NOMO-1 (cell line): ENCODE results near the gene RBM4B.
A peak's percentile ranks its signal among the peaks of the same experiment; 100 is the strongest.

Source experiments
- DNase-seq, 2 experiments: peaks; one replicate each; lab custom pipeline; 2025; ENCODE audit not compliant: unreplicated experiment in 2 of 2; lab: John Stamatoyannopoulos, UW

The RBM4B gene

DNA sequence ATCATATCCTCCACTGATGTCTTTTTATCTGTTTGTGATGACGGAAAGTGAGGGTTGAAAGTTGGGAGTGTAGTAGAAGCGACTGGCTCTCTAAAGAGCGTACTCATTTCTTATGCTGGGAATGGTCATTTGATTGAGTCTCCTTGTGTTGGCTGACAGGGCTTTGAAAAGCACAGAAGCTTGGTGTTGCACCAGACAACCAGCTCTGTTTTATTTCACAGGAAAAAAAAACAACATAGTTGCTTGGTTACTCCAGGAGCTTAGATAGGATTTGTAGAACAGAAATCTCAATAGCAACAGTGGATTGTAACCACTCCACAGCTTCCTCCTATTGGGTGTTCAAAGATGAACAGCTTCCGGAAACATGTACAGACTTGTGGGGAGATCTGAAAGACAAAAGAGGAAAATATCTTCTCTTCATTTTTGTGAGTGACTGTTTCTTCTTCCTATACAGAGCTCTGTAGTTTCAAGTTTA, 58.6 kb downstream of the RBM4B start:
- DNase-seq, result peak; percentile 67 to 95

DNA sequence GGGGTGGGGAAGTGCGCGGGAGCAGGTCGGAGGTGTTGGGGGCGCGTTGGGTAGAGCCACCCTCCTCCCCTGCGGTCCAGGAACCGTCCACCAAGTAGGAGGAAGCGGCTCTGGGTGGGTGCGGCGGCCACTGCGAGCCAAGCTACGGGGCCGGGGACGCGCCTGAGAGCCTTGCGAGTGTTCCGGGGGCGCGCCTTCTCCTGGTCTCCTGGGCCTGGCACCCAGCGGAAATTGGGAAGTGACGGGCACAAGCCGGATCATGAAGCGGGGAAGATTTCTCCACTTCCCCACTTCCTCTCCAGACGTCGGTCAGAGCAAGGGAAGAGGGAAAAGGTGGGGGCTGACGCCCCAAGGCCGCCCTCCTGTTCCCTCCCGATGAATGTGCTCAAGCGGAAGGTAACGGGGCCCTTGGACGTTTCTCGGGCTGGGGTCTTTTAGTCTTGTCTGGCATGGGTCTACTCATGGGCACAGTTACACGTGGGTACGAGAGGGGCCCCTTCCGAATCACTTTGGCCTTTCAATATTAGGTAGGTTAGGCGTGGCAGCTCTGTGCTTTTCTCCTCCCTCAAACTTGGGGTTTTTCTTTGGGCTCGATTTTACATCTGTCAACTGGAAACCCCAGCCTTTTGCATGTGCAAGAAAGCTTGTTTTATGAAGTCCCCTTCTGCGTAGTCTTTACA, 60.4 kb downstream of the RBM4B start:
- peak in 1 of 2 experiments; percentile 51 for DNase-seq

DNA sequence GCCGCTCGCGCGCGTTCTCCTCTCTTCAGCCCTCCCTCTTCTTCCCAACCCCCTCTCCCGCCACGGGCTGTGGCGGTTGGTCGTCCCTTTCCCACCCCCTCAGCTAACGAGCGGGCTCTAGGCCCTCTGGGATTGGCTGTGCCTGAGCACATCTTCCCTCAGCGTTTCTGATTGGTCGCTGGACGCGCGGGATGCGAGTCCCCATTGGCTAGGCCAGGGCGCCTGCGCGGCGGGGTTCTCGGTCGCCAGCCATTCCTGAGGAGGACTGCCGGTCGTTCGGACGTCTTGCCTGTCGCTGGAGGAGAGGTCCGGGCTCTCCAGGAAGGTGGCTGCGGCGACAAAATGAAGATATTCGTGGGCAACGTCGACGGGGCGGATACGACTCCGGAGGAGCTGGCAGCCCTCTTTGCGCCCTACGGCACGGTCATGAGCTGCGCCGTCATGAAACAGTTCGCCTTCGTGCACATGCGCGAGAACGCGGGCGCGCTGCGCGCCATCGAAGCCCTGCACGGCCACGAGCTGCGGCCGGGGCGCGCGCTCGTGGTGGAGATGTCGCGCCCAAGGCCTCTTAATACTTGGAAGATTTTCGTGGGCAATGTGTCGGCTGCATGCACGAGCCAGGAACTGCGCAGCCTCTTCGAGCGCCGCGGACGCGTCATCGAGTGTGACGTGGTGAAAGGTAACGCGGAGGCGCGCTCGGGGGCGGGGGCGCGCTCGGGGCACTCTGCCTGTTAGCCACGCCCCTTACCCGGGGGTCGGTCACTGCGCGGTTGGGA, 61.1 kb downstream of the RBM4B start, which contains the start of gene RBM14:
RBM14 (plus strand) TSS at position 252 of the 776 bp plus-strand sequence; CDS start at position 343, 91 bp downstream.
- peak; percentile 98 to 99 for DNase-seq
